ENCODE results near the gene CAMK4.

CAMK4 gene

GRCh38 chr5:111236995-111237394, 12.8 kb downstream of the CAMK4 start:
- TF ChIP-seq CTCF (conservative IDR thresholded peaks at IDR 0.05) = no peak
- no peak overlapping the region for H3K27ac ChIP-seq

GRCh38 chr5:111237470-111237869, 13.3 kb downstream of the CAMK4 start:
- no peak overlapping the region for H3K27ac ChIP-seq
- TF ChIP-seq CTCF (conservative IDR thresholded peaks at IDR 0.05) = no peak

GRCh38 chr5:111238431-111239225, 14.4 kb downstream of the CAMK4 start:
- TF ChIP-seq CTCF (conservative IDR thresholded peaks at IDR 0.05) = no peak
- no peak overlapping the region for H3K27ac ChIP-seq

GRCh38 chr5:111241696-111242095, 17.5 kb downstream of the CAMK4 start:
- no peak for TF ChIP-seq CTCF (conservative IDR thresholded peaks at IDR 0.05)
- H3K27ac ChIP-seq = no peak overlapping the region

GRCh38 chr5:111242606-111243005, 18.4 kb downstream of the CAMK4 start:
- no peak for TF ChIP-seq CTCF (conservative IDR thresholded peaks at IDR 0.05)
- no peak overlapping the region for H3K27ac ChIP-seq

- no peak for TF ChIP-seq CTCF (conservative IDR thresholded peaks at IDR 0.05)
- no peak overlapping the region for H3K27ac ChIP-seq
Observed at GRCh38 chr5:111243318-111243717, 19.1 kb downstream of the CAMK4 start.

GRCh38 chr5:111245654-111246053, 21.5 kb downstream of the CAMK4 start:
- no peak overlapping the region for H3K27ac ChIP-seq

More at GRCh38 chr5:111245654-111246053, 21.5 kb downstream of the CAMK4 start:
- TF ChIP-seq CTCF (conservative IDR thresholded peaks at IDR 0.05) = no peak

All from VCaP (cell line).